RWPE1 (cell line): ENCODE measurements around the gene KIAA1217.
"Not testable (repeated sequence)": the region's sequence is repeated elsewhere in the genome, so short reads cannot be mapped to it uniquely, and the experiment has no call there.

Experiments used
- CTCF ChIA-PET: fragments of 350-600 bp; sonication (Branson Sonifier 250); formaldehyde crosslinking; extraction: SDS; loops from one replicate; lab custom pipeline; 2021; lab: Yijun Ruan, JAX
- POLR2A ChIA-PET: fragments of 400-600 bp; formaldehyde crosslinking; extraction: SDS; loops from one replicate; lab custom pipeline; 2020; ENCODE audit warnings: antibody characterized with exemption; ENCODE audit not compliant: low non-redundant PET; lab: Yijun Ruan, JAX
- DNase-seq: peaks from one replicate; pipeline ENCODE4 v3.0.0; 2012; ENCODE audit warnings: low spot score
- H3K27ac ChIP-seq: fragments of 450-650 bp; 2 replicates; pipeline ENCODE4 v1.5.1; 2017
- TF ChIP-seq, protein P1 (sequence below): fragments of 450-650 bp; conservative IDR thresholded peaks from 2 replicates; pipeline ENCODE4 v1.5.1; 2017; ENCODE audit warnings: low read depth, mild to moderate bottlenecking

KIAA1217 gene

GRCh38 chr10:24439935-24440334 is 231.0 kb downstream of the KIAA1217 start:
- POLR2A ChIA-PET: no interaction called here
- CTCF ChIA-PET: no interaction called here
- no peak for DNase-seq
- no peak overlapping the region for H3K27ac ChIP-seq
- TF ChIP-seq, protein P1, sequence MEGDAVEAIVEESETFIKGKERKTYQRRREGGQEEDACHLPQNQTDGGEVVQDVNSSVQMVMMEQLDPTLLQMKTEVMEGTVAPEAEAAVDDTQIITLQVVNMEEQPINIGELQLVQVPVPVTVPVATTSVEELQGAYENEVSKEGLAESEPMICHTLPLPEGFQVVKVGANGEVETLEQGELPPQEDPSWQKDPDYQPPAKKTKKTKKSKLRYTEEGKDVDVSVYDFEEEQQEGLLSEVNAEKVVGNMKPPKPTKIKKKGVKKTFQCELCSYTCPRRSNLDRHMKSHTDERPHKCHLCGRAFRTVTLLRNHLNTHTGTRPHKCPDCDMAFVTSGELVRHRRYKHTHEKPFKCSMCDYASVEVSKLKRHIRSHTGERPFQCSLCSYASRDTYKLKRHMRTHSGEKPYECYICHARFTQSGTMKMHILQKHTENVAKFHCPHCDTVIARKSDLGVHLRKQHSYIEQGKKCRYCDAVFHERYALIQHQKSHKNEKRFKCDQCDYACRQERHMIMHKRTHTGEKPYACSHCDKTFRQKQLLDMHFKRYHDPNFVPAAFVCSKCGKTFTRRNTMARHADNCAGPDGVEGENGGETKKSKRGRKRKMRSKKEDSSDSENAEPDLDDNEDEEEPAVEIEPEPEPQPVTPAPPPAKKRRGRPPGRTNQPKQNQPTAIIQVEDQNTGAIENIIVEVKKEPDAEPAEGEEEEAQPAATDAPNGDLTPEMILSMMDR: no peak

GRCh38 chr10:24440817-24441797 is 232.2 kb downstream of the KIAA1217 start:
- no peak for DNase-seq
- no peak overlapping the region for H3K27ac ChIP-seq
- ChIA-PET POLR2A (no interaction called here), CTCF (no interaction called here)
- TF ChIP-seq, protein P1: no peak

DNA sequence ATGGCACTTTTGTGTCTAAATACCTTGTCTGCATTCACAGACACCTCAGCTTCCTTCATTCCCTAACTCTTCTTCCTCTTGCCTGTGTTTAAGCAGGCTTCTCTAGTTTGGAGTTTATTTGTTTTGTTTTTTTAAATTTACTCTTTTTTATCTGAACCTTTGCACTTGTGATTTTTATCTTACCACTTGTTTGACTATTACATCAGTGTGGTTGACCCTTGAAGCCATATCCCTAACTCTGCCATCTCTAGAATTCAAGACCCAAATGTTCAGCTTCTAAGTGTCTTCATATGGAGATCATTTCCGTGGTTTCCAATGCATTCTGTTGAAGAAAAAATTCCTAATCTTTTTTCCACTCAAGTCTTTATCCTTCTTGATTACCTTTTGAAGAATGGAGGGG is 233.3 kb downstream of the KIAA1217 start:
- CTCF ChIA-PET: interaction anchor here (0.6 kb wide), 1 partner anchor 1963 kb away, joined by 5 read pairs; no protein-coding TSS in a partner anchor
- DNase-seq: no peak
- no peak overlapping the region for H3K27ac ChIP-seq
- TF ChIP-seq, protein P1: no peak
- POLR2A ChIA-PET: no interaction called here

- DNase-seq, POLR2A ChIA-PET, H3K27ac ChIP-seq: not testable (repeated sequence)
- CTCF ChIA-PET: interaction anchor here (0.6 kb wide), 1 partner anchor 1963 kb away, joined by 5 read pairs; no protein-coding TSS in a partner anchor
Measured at GRCh38 chr10:24442641-24443174, 233.8 kb downstream of the KIAA1217 start.

DNA sequence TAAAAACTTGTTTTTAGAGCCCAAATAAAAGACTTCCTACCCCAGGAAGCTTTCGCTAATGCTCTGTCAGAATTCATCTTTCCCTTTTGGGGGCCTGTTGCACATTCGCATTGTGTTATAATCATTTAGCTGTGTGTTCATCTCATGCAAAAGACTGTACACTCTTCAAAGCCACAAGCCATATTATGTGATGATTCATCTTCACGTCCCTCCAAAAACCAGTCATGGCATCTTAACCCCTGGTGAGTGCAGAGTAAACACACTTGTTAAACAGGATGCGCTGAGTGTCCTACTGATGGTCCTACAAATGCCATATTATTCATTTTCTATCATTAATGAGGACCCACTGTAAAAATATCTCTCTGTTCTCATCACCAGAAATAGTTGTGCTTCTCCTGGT is 235.4 kb downstream of the KIAA1217 start:
- DNase-seq: peak; percentile 22
- TF ChIP-seq, protein P1: no peak
- POLR2A ChIA-PET: no interaction called here
- CTCF ChIA-PET: no interaction called here
- no peak overlapping the region for H3K27ac ChIP-seq

DNA sequence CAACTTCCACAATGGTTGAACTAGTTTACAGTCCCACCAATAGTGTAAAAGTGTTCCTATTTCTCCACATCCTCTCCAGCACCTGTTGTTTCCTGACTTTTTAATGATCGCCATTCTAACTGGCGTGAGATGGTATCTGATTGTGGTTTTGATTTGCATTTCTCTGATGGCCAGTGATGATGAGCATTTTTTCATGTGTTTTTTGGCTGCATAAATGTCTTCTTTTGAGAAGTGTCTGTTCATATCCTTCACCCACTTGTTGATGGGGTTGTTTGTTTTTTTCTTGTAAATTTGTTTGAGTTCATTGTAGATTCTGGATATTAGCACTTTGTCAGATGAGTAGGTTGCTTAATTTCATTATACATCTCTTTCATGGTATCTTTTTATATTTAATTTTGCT is 237.0 kb downstream of the KIAA1217 start:
- H3K27ac ChIP-seq, DNase-seq, CTCF ChIA-PET, POLR2A ChIA-PET: not testable (repeated sequence)

DNA sequence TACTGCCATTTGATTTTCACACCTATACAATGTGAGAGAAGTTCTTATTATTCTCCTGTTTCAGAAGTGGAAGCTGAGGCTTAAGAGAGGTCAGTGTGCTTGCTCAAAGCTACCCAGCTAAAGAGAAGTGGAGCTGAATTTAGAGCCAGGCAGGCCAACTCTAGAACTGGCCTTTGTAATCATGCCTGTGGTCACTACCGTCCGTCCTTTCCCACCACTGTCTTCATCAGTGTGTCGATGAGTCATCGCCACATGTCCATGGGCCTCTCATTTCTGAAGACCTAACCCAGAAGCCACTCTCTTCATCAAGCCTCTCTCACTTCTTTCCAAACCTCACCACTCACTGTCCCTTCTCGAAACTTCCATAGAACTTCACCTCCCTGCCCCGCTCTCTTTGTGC is 237.8 kb downstream of the KIAA1217 start:
- H3K27ac ChIP-seq: no peak overlapping the region
- TF ChIP-seq, protein P1: no peak
- CTCF ChIA-PET: no interaction called here
- no peak for DNase-seq
- POLR2A ChIA-PET: no interaction called here
